Mesothelial cell of epicardium (in vitro differentiated cells): ENCODE data around the gene ADAMTS17. TPM values are rescaled to one million over a fixed set of nuclear protein-coding genes. Genes with fewer than 3 reads are reported as not detected.

Source experiments
- DNase-seq, 2 experiments: peaks; one replicate each; pipeline ENCODE4 v3.0.0; 2021; ENCODE audit warnings: low spot score in 2 of 2; ENCODE audit not compliant: unreplicated experiment in 2 of 2
- H3K27ac Mint-ChIP-seq: 2 replicates; pipeline ENCODE4 v1.8.0; 2021; ENCODE audit warnings: mixed read lengths
- H3K27me3 Mint-ChIP-seq: 2 replicates; pipeline ENCODE4 v1.8.0; 2021; ENCODE audit warnings: low read depth, mixed read lengths
- H3K36me3 Mint-ChIP-seq: 2 replicates; pipeline ENCODE4 v1.8.0; 2021; ENCODE audit warnings: mixed read lengths
- H3K4me1 Mint-ChIP-seq: 2 replicates; pipeline ENCODE4 v1.8.0; 2021; ENCODE audit warnings: mixed read lengths
- H3K4me3 Mint-ChIP-seq: 2 replicates; pipeline ENCODE4 v1.8.0; 2021; ENCODE audit warnings: mild to moderate bottlenecking, moderate library complexity, mixed read lengths
- H3K9me3 Mint-ChIP-seq: 2 replicates; pipeline ENCODE4 v1.8.0; 2021; ENCODE audit warnings: mixed read lengths
- total RNA-seq: library from RNA; stranded (reverse); gene quantifications from 3 replicates; pipeline ENCODE4 v1.2.1, GENCODE V29; 2021
- TF ChIP-seq, protein P1 (sequence below): fragments of 200-600 bp; sonication (generic); IDR thresholded peaks from one replicate; pipeline ENCODE4 v1.5.0; 2021; ENCODE audit warnings: antibody characterized with exemption; ENCODE audit not compliant: unreplicated experiment

The ADAMTS17 gene
- total RNA-seq, 1 donor from 2014 or later, result 39.4 TPM

DNA sequence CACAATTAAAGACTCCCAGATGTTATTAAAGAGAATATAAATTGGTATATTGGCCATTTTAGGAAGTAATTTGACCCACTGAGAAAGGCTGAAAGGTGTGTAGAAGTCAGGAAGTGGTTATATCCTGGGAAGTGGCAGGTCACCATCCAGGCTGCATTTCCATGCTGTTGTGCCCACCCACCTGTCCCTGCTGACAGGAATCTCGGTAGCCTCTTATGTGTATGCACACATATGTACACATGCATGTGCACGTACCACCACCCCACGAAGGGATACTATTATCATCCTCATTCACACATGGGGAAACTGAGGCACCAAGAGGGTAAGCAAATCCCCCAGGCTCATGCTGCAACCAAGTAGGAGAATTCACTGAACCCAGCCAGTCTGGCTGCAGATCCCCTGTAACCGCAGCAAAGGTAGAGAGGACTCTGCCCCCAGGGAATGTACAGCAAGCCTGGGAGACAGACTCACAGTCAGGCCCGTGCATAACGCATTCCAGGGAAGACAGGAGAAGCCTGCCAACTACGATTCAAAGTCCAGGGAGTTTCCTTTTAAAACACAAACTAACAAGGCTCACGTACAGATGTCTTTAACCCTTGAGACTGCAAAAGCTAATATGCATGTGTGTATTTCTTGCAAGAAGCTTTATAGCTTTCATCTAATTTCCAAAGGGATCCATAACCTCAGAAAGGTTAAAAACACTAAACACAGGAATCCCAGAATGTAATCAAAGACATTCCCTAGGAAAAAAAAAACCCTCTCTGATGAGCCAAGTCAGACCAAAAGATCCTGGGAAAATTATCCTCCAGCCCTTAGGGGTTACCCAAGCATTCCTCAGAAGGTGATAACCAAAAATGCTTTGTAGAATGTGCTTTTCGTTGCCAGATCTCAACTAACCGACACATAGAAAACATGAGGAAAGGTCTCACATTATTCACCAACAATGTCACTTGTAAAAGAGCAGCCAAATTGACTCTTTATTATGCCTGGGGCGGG is 129.6 kb downstream of the ADAMTS17 start:
- no peaks in the 10 kb centered on the region for H3K9me3 Mint-ChIP-seq
- H3K27me3 Mint-ChIP-seq, result no peaks in the 10 kb centered on the region
- H3K36me3 Mint-ChIP-seq, result no peaks in the 10 kb centered on the region
- TF ChIP-seq, protein P1, sequence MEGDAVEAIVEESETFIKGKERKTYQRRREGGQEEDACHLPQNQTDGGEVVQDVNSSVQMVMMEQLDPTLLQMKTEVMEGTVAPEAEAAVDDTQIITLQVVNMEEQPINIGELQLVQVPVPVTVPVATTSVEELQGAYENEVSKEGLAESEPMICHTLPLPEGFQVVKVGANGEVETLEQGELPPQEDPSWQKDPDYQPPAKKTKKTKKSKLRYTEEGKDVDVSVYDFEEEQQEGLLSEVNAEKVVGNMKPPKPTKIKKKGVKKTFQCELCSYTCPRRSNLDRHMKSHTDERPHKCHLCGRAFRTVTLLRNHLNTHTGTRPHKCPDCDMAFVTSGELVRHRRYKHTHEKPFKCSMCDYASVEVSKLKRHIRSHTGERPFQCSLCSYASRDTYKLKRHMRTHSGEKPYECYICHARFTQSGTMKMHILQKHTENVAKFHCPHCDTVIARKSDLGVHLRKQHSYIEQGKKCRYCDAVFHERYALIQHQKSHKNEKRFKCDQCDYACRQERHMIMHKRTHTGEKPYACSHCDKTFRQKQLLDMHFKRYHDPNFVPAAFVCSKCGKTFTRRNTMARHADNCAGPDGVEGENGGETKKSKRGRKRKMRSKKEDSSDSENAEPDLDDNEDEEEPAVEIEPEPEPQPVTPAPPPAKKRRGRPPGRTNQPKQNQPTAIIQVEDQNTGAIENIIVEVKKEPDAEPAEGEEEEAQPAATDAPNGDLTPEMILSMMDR, result no peak
- peak overlapping the region; percentile 77 for H3K27ac Mint-ChIP-seq
- peak overlapping the region; percentile 9 for H3K4me3 Mint-ChIP-seq
- H3K4me1 Mint-ChIP-seq, result peaks cover 36% of the 10 kb centered on the region
- DNase-seq, result peak in 1 of 2 experiments; percentile 61

- TF ChIP-seq, protein P1, result no peak
- no peaks in the 10 kb centered on the region for H3K36me3 Mint-ChIP-seq
- H3K4me3 Mint-ChIP-seq, result no peak overlapping the region
- H3K9me3 Mint-ChIP-seq, result no peaks in the 10 kb centered on the region
- peaks cover 49% of the 10 kb centered on the region for H3K4me1 Mint-ChIP-seq
- no peak overlapping the region for H3K27ac Mint-ChIP-seq
- no peak for DNase-seq
- no peaks in the 10 kb centered on the region for H3K27me3 Mint-ChIP-seq
These were observed 131.4 kb downstream of the ADAMTS17 start for GRCh38 chr15:100210338-100210737.

- Mint-ChIP-seq H3K27me3 (no peaks in the 10 kb centered on the region), H3K9me3 (peaks cover 11% of the 10 kb centered on the region), H3K36me3 (peaks cover 12% of the 10 kb centered on the region), H3K27ac (no peak overlapping the region), H3K4me3 (no peak overlapping the region), H3K4me1 (peaks cover 52% of the 10 kb centered on the region)
- TF ChIP-seq, protein P1, result no peak
- DNase-seq, result no peak
These were observed 132.7 kb downstream of the ADAMTS17 start for GRCh38 chr15:100208921-100209603.

- no peak for DNase-seq
- Mint-ChIP-seq H3K9me3 (peaks cover 15% of the 10 kb centered on the region), H3K4me1 (peaks cover 45% of the 10 kb centered on the region), H3K4me3 (no peak overlapping the region), H3K27ac (peak overlapping the region; percentile 77), H3K36me3 (peaks cover 17% of the 10 kb centered on the region), H3K27me3 (no peaks in the 10 kb centered on the region)
- TF ChIP-seq, protein P1, result no peak
These were observed 134.7 kb downstream of the ADAMTS17 start for GRCh38 chr15:100207053-100207452.

- peaks cover 17% of the 10 kb centered on the region for H3K36me3 Mint-ChIP-seq
- no peak overlapping the region for H3K4me3 Mint-ChIP-seq
- no peaks in the 10 kb centered on the region for H3K27me3 Mint-ChIP-seq
- H3K9me3 Mint-ChIP-seq, result peaks cover 15% of the 10 kb centered on the region
- peaks cover 45% of the 10 kb centered on the region for H3K4me1 Mint-ChIP-seq
- no peak for DNase-seq
- H3K27ac Mint-ChIP-seq, result peak overlapping the region; percentile 77
- TF ChIP-seq, protein P1, result no peak
These were observed 135.1 kb downstream of the ADAMTS17 start for GRCh38 chr15:100206643-100207042.
